B cell (primary cell): ENCODE data around the gene DAGLB. TPM values are rescaled to one million over a fixed set of nuclear protein-coding genes. Genes with fewer than 3 reads are reported as not detected.
"Not testable (repeated sequence)": the region's sequence is repeated elsewhere in the genome, so short reads cannot be mapped to it uniquely, and the experiment has no call there.

Source experiments
- ATAC-seq: fragments of 200-7000 bp; cut with Tn5 transposase; one replicate; pipeline ENCODE4 v1.10.0; 2021; ENCODE audit warnings: low read depth, mild to moderate bottlenecking, moderate number of reproducible peaks, moderate library complexity
- CTCF ChIA-PET: fragments of 350-600 bp; sonication (Branson Sonifier 250); formaldehyde crosslinking; loops from one replicate; lab custom pipeline; 2021; ENCODE audit warnings: antibody characterized with exemption, inconsistent platforms; lab: Charles Lee
- POLR2A ChIA-PET: fragments of 350-600 bp; sonication (Branson Sonifier 250); formaldehyde crosslinking; loops from one replicate; lab custom pipeline; 2021; ENCODE audit warnings: antibody characterized with exemption; lab: Charles Lee
- DNase-seq: peaks from one replicate; pipeline ENCODE4 v3.0.0; 2013
- H2AFZ ChIP-seq: 2 replicates; pipeline ENCODE4 v1.6.1; 2012; ENCODE audit warnings: mild to moderate bottlenecking, low read depth, low read length; ENCODE audit not compliant: insufficient read depth, poor library complexity, severe bottlenecking
- H3K27ac ChIP-seq, 2 donors: 1 replicate in 1 of 2; 2 replicates in 1 of 2; pipeline ENCODE4 v1.5.1; 2012 to 2013; ENCODE audit warnings: low read length in 2 of 2, mild to moderate bottlenecking in 2 of 2, moderate library complexity in 1 of 2
- H3K27me3 ChIP-seq, 4 experiments: fragments of 200-600 bp in 1 of 4; sonication (generic) in 1 of 4; replicated peaks in 1 of 4; 1 replicate in 2 of 4; 2 replicates in 2 of 4; pipeline versions ENCODE4 v1.6.1 to v1.7.0; 2013 to 2016; ENCODE audit warnings: low read length in 3 of 4, mild to moderate bottlenecking in 2 of 4, mixed read lengths in 1 of 4, moderate library complexity in 1 of 4; ENCODE audit not compliant: insufficient read depth in 4 of 4, control insufficient read depth in 3 of 4; ENCODE audit errors: control extremely low read depth in 1 of 4
- H3K36me3 ChIP-seq, 2 experiments: replicated peaks in 1 of 2; 1 replicate in 1 of 2; 2 replicates in 1 of 2; pipeline versions ENCODE4 v1.6.1 to v1.7.1; 2013; ENCODE audit warnings: low read length in 1 of 2; ENCODE audit not compliant: insufficient read depth in 2 of 2, control insufficient read depth in 1 of 2; ENCODE audit errors: control extremely low read depth in 1 of 2, extremely low read depth in 1 of 2
- H3K4me1 ChIP-seq, 2 donors: fragments of 200-600 bp in 1 of 2; sonication (generic) in 1 of 2; 1 replicate in 1 of 2; 2 replicates in 1 of 2; pipeline versions ENCODE4 v1.5.1 to v1.6.1; 2013 to 2017; ENCODE audit warnings: low read length in 2 of 2; ENCODE audit not compliant: control insufficient read depth in 2 of 2, insufficient read depth in 2 of 2
- H3K4me2 ChIP-seq: replicated peaks from 2 replicates; pipeline ENCODE3; 2012; ENCODE audit warnings: mild to moderate bottlenecking, low read depth, low read length; ENCODE audit not compliant: poor library complexity, severe bottlenecking
- H3K4me3 ChIP-seq, 5 experiments: fragments of 200-600 bp in 1 of 5; sonication (generic) in 1 of 5; 1 replicate in 3 of 5; 2 replicates in 2 of 5; pipeline versions ENCODE4 v1.5.1 to v1.7.0; 2011 to 2016; ENCODE audit warnings: low read length in 4 of 5, mild to moderate bottlenecking in 4 of 5, low read depth in 2 of 5, control low read depth in 1 of 5, moderate library complexity in 1 of 5; ENCODE audit not compliant: insufficient read depth in 1 of 5; ENCODE audit errors: control extremely low read depth in 1 of 5, extremely low read depth in 1 of 5
- H3K79me2 ChIP-seq: fragments of 200-600 bp; sonication (generic); one replicate; pipeline ENCODE4 v1.6.0; 2016; ENCODE audit warnings: low read length; ENCODE audit not compliant: control insufficient read depth, insufficient read depth
- H3K9ac ChIP-seq: fragments of 200-600 bp; sonication (generic); 2 replicates; pipeline ENCODE4 v1.6.1; 2017; ENCODE audit warnings: mild to moderate bottlenecking, low read length, moderate library complexity
- H3K9me3 ChIP-seq, 3 donors: one replicate each; pipeline versions ENCODE4 v1.6.1 to v1.7.1; 2013; ENCODE audit warnings: low read length in 2 of 3; ENCODE audit not compliant: control insufficient read depth in 2 of 3, insufficient read depth in 1 of 3; ENCODE audit errors: control extremely low read depth in 1 of 3
- H4K20me1 ChIP-seq: 2 replicates; pipeline ENCODE4 v1.6.0; 2012; ENCODE audit warnings: mild to moderate bottlenecking, low read length; ENCODE audit not compliant: insufficient read depth, control insufficient read depth, poor library complexity, severe bottlenecking
- H3K27ac Mint-ChIP-seq: one replicate; pipeline ENCODE4 v1.8.0; 2021; ENCODE audit warnings: mixed read lengths
- H3K27me3 Mint-ChIP-seq: one replicate; pipeline ENCODE4 v1.8.0; 2021; ENCODE audit warnings: mixed read lengths
- H3K4me1 Mint-ChIP-seq: one replicate; pipeline ENCODE4 v1.8.0; 2021; ENCODE audit warnings: mixed read lengths
- H3K4me3 Mint-ChIP-seq: one replicate; pipeline ENCODE4 v1.8.0; 2021; ENCODE audit warnings: mixed read lengths
- H3K9me3 Mint-ChIP-seq: one replicate; pipeline ENCODE4 v1.8.0; 2022; ENCODE audit warnings: mixed read lengths; ENCODE audit not compliant: insufficient read depth
- EZH2 ChIP-seq: IDR thresholded peaks from 2 replicates; pipeline ENCODE4 v1.6.1; 2012; ENCODE audit warnings: borderline replicate concordance, low read depth, mild to moderate bottlenecking, moderate library complexity, low read length; ENCODE audit not compliant: insufficient read depth, poor library complexity, severe bottlenecking
- WGBS: methylation state at CpG from one replicate; pipeline ENCODE4 v1.1.5; 2013; ENCODE audit warnings: missing lambda C conversion rate; ENCODE audit not compliant: insufficient coverage; 5-methylcytosine and 5-hydroxymethylcytosine counted together
- intact Hi-C: fragments of 100-400 bp; cut with micrococcal nuclease; formaldehyde crosslinking; loops from one replicate; pipeline ENCODE4 v1.10.0; 2022
- polyA plus RNA-seq: library from polyadenylated mRNA; depleted of rRNA; stranded (reverse); fragments of >200 nt; gene quantifications from 2 replicates; pipeline ENCODE4 v1.2.3, GENCODE V29; 2012
- total RNA-seq, 2 donors: library from RNA; stranded (reverse); fragments of 120-200 nt in 1 of 2; gene quantifications; 1 replicate in 1 of 2; 2 replicates in 1 of 2; pipeline versions ENCODE4 v1.2.3 to v1.2.4, GENCODE V29; 2013 to 2022

Gene DAGLB
- total and polyA plus RNA-seq, 2 donors (not counting 1 experiment from before 2014, with no cell fraction given): 25.2 to 29.6 TPM

DNA sequence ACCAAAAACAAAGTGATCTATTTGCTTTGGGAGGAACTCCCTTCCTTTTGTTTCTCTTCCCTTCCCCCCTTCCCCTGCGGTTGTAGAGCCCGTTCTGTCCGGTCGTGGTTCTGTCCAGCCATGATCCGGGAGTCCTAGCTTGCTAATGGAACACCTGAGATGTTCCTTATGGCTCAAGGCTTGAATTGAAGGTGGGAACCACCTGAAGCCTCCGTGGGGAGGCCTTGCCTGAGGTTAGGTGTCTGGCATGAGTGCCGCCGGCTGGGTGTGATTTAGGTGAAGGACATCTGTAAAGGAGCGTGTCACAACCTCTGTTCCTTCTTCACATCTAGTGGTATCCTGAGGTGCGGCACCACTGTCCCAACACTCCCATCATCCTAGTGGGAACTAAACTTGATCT lies 46.2 kb downstream of the DAGLB start:
- H3K9me3 Mint-ChIP-seq: no peaks in the 10 kb centered on the region
- H3K4me1 ChIP-seq: peaks cover 0 to 1% of the 10 kb centered on the region in 2 donors
- H3K4me3 ChIP-seq: no peak overlapping the region
- no peak overlapping the region for H3K27ac Mint-ChIP-seq
- H3K79me2 ChIP-seq: peaks cover 38% of the 10 kb centered on the region
- H4K20me1 ChIP-seq: peaks cover 43% of the 10 kb centered on the region
- H3K9me3 ChIP-seq: no peaks in the 10 kb centered on the region
- no peak for TF ChIP-seq EZH2
- H3K36me3 ChIP-seq: peaks cover 12 to 70% of the 10 kb centered on the region in 2 experiments
- WGBS: 96% methylated on average over 4 of the region's 10 CpGs
- H3K27me3 Mint-ChIP-seq: no peaks in the 10 kb centered on the region
- H2AFZ ChIP-seq: no peak overlapping the region
- H3K27me3 ChIP-seq: no peaks in the 10 kb centered on the region
- H3K27ac ChIP-seq: no peak overlapping the region
- no peak for DNase-seq
- peaks cover 6% of the 10 kb centered on the region for H3K4me1 Mint-ChIP-seq
- ChIA-PET POLR2A (no interaction called here), CTCF (interaction anchor here (0.6 kb wide), 1 partner anchor 82 kb away, joined by 3 read pairs; no protein-coding TSS in a partner anchor)
- no peak overlapping the region for H3K9ac ChIP-seq
- H3K4me3 Mint-ChIP-seq: no peak overlapping the region
- intact Hi-C loops: no loop called here
- ATAC-seq: no peak
- no peak overlapping the region for H3K4me2 ChIP-seq

DNA sequence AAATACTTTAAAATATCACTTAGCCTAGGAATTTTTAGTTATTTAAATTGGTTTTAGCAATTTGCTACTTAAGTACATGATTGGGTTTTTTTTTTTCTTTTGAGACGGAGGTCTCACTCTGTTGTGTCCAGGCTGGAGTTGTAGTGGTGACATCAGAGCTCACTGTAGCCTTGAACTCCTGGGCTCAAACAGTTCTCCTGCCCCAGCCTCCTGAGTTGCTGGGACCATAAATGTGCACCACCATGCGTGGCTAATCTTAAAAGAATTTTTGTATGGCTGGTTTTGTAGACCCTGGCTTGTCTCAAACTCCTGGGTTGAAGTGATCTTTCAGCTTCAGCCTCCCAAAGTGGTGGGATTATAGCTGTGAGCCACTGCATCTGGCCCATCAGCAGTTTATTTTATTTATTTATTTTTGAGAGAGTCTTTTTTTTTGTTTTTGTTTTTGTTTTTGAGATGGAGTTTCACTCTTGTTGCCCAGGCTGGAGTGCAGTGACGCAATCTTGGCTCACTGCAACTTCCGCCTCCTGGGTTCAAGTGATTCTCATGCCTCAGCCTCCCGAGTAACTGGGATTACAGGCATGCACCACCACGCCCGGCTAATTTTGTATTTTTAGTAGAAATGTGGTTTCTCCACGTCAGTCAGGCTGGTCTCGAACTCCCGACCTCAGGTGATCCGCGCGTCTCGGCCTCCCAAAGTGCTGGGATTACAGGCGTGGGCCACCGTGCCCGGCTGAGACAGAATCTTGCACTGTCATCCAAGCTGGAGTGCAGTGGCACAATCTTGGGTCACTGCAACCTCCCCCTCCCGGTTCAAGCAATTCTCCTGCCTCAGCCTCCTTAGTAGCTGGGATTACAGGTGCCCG lies 47.3 kb downstream of the DAGLB start:
- intact Hi-C loops, ATAC-seq, H3K4me3 Mint-ChIP-seq, H3K27me3 Mint-ChIP-seq, H3K27ac Mint-ChIP-seq, DNase-seq, H3K4me3 ChIP-seq, H3K9me3 Mint-ChIP-seq, H3K9ac ChIP-seq, H3K27ac ChIP-seq, H3K4me2 ChIP-seq, H3K27me3 ChIP-seq, H2AFZ ChIP-seq, H3K9me3 ChIP-seq: not testable (repeated sequence)
- H3K4me1 ChIP-seq: peaks cover 9 to 12% of the 10 kb centered on the region in 2 donors
- peaks cover 4 to 63% of the 10 kb centered on the region in 2 experiments for H3K36me3 ChIP-seq
- POLR2A ChIA-PET: interaction anchor here (0.6 kb wide), 1 partner anchor 14 kb away, joined by 4 read pairs; no protein-coding TSS in a partner anchor
- H3K79me2 ChIP-seq: peaks cover 49% of the 10 kb centered on the region
- H4K20me1 ChIP-seq: peaks cover 51% of the 10 kb centered on the region
- peaks cover 16% of the 10 kb centered on the region for H3K4me1 Mint-ChIP-seq
- WGBS: 98% methylated on average over 10 of the region's 19 CpGs
- CTCF ChIA-PET: interaction anchor here (1.6 kb wide), 1 partner anchor 32 kb away, joined by 3 read pairs; no protein-coding TSS in a partner anchor
